ENCODE results near the gene OR52B6. TPM values are rescaled to one million over a fixed set of nuclear protein-coding genes. Genes with fewer than 3 reads are reported as not detected.

OR52B6 gene
- total RNA-seq, 1 donor from 2014 or later: not detected

DNA sequence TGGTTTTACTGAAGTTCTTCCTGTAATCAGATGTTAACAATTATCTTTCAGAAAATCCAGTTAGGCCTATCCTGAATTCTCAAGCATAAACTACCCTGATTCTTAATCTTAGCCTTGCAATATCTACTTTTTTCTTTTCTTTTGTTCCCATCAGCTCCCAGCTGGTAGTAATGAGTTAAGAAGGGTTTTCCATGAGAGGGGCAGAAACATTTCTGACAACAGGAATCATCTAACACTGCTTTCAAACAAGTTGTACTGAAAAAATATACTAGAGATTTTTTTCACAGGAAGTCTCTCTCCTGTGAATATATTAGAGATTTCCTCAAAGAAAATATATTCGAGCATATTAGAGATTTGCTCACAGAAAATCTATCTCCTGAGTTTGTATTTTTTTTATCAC is 12.5 kb downstream of the OR52B6 start:
- intact Hi-C loops (cut with micrococcal nuclease): no loop called here

DNA sequence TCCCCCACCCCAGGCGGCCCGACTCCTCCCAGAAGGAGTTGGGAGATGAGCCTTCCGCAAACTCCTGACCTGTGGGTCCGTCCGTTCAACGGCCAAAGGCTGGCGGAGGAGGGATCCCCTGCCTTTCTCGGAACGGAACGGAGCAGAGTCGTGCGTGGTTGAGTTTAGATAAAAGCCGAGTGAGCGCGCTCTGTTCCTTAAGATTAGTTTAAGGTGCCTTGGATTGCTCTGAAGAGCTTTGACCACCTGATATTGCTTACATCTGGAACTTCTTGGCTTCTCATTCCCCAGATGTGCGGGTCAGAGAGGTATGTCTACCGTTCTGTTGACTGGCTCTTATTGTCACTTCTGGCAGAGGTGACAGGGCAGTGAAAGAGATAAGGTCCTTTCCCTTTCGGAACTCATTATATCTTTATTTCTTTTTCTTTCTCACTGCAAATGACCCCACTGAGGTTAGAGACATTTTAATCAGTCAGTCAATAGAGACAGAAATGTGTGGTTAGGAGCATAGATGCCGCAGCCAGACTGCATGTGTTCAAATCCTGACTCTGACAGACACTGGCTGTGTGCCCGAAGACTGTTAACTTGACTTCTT is 16.0 kb downstream of the OR52B6 start, which contains the start of gene TRIM6:
Gene TRIM6, plus strand, starts transcription at position 31 of the 595 bp plus-strand sequence. Its CDS starts 261 bp downstream, at position 292.
- intact Hi-C loops (cut with micrococcal nuclease): no loop called here

DNA sequence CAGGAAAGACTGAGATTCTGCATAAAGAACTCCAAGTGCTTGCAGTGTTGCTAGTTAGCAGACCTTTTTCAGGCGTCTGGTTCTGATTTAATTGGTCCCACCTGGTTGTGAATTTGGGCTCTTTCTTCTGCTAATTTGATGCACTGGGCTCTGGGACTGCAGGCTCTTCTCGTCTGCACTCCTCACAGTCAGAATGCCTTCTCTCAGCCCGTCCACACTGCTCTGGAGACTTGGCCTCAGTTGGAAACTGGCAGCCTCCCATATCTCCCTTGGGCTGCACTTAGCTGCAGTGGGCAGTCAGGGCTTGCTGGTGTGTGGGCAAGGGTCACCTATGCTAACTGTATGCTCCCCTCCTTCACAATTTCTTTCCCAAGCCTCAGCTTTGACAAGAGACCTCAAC is 17.3 kb downstream of the OR52B6 start:
- intact Hi-C loops (cut with micrococcal nuclease): no loop called here

DNA sequence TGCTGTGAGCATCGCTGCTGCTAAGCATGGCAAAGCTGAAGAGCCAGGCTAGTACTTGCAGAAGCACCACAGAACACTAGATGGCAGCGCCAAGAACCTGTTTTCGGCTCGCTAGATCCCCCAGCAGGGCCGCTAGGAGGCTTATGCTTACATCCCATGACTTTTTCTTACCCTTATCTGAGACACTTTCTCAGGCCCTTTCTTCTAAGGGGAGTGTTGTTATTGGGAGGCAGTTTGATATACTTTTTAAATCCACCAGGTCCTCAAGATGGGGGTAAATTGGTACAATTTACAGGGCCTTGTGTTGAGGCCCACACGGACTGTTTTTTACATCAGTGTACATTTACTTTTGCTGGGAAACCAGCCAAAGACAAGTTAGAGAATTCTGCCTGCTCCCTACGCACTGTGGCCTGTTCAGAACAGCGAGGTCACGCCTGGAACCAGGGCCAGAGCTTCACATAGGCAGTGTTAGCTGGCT is 19.7 kb downstream of the OR52B6 start:
- intact Hi-C loops (cut with micrococcal nuclease): loop anchor here (1.0 to 5.0 kb wide), 3 partner anchors 112 to 292 kb away; partner anchors contain the start of genes OR52E5 and OR52N2

GRCh38 chr11:5602791-5603190 is 22.1 kb downstream of the OR52B6 start:
- intact Hi-C loops (cut with micrococcal nuclease): loop anchor here (5.0 kb wide), 1 partner anchor 290 kb away; the partner anchor contains the start of gene OR52E5

DNA sequence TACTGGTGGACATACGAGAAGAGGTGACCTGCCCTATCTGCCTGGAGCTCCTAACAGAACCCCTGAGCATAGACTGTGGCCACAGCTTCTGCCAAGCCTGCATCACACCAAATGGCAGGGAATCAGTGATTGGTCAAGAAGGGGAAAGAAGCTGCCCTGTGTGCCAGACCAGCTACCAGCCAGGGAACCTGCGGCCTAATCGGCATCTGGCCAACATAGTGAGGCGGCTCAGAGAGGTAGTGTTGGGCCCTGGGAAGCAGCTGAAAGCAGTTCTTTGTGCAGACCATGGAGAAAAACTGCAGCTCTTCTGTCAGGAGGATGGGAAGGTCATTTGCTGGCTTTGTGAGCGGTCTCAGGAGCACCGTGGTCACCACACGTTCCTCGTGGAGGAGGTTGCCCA is 22.6 kb downstream of the OR52B6 start:
- intact Hi-C loops (cut with micrococcal nuclease): loop anchor here (5.0 kb wide), 1 partner anchor 289 kb away; the partner anchor contains the start of gene OR52E5

- intact Hi-C loops (cut with micrococcal nuclease): loop anchor here (5.0 kb wide), 1 partner anchor 287 kb away; the partner anchor contains the start of gene OR52E5
These were observed 24.2 kb downstream of the OR52B6 start for GRCh38 chr11:5604896-5605295.

DNA sequence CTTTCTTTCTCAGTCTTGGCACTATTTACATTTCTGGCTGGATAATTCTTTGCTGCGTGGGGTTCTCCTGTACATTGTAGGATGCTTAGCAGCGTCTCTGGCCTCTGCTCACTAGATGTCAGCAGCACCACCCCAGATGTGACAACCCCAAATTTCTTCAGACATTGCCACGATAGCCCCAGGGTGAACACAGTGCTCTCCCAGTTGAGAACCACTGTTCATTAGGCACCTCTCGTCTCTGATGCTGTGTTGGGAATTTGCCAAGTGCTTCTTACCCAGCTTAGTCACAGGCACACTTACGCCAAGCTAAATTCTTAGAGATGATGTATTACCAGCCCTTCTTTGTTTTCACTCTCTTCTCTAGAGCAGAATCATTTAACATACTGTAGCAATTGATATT is 25.2 kb downstream of the OR52B6 start:
- intact Hi-C loops (cut with micrococcal nuclease): no loop called here

DNA sequence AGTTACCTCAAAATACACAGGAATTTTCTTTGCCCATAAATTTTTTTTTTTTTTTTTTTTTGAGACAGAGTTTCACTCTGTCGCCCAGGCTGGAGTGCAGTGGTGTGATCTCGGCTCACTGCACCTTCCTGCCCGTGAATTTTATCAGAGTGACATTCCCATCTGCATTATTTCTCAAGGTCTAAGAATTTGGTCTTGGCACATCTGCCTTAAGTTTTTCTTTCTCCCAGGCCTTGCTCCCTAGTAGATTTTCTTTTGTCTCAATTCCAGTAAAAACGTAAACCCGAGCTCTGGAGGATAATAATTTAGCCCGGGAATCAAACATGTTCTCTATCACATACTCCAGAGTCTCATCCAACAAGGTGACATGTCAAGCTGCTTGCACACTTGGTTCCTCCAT is 28.1 kb downstream of the OR52B6 start:
- intact Hi-C loops (cut with micrococcal nuclease): no loop called here

DNA sequence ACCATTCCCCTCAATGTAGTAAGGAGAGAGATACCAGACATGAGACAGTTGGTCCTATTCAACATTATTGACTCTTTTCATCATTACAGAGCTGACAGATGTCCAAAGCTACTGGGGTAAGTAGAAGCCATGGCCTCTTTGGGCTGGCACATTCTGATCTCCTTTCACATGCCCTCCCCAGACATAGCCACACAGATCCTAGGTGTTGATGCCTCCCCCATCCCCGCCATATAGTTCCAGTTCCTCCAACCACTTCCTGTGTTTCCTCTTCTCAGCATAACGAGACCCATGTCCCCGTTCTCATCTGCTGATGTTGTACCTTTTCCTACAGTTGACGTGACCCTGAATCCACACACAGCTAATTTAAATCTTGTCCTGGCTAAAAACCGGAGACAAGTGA is 29.8 kb downstream of the OR52B6 start:
- intact Hi-C loops (cut with micrococcal nuclease): no loop called here

DNA sequence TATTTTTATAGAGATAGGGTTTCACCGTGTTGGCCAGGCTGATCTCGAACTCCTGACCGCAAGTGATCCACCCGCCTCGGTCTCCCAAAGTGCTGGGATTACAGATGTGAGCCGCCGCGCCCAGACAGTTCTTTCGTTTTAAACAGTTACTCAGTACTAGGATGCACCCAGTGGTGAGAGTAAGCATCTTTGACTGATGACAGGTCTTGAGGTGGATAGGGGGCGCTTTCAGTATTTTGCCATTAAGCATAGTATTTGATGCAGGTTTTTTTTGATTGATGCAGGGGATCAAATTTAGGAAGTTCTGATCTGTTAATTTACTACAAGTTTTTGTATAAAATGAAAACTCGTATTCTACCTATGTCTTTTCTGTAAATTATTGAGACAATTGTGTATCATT is 30.9 kb downstream of the OR52B6 start:
- intact Hi-C loops (cut with micrococcal nuclease): no loop called here

- intact Hi-C loops (cut with micrococcal nuclease): no loop called here
These were observed 38.1 kb downstream of the OR52B6 start for GRCh38 chr11:5618807-5619206.

- intact Hi-C loops (cut with micrococcal nuclease): loop anchor here (10.0 kb wide), 1 partner anchor 614 kb away; the partner anchor contains the start of genes CNGA4 and FHIP1B
These were observed 40.2 kb downstream of the OR52B6 start for GRCh38 chr11:5620651-5621521.

- intact Hi-C loops (cut with micrococcal nuclease): loop anchor here (10.0 kb wide), 1 partner anchor 613 kb away; the partner anchor contains the start of genes CNGA4 and FHIP1B
These were observed 40.9 kb downstream of the OR52B6 start for GRCh38 chr11:5621580-5621979.

DNA sequence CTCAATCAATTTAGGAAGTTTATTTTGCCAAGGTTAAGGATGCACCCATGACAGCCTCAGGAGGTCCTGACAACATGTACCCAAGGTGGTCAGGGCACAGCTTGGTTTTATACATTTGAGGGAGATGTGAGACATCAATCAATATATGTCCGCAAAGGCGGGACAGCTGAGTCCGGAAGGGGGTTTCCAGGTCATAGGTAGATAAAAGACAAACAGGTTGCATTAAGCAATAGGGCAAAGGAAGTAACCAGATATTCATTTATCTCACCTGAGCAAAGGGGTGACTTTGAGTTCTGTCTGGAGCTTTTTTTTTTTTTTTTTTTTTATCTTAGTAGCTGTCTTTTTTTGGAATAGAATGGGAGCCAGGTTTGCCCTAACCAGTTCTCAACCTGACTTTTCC is 42.1 kb downstream of the OR52B6 start:
- intact Hi-C loops (cut with micrococcal nuclease): loop anchor here (10.0 kb wide), 1 partner anchor 612 kb away; the partner anchor contains the start of genes CNGA4 and FHIP1B

DNA sequence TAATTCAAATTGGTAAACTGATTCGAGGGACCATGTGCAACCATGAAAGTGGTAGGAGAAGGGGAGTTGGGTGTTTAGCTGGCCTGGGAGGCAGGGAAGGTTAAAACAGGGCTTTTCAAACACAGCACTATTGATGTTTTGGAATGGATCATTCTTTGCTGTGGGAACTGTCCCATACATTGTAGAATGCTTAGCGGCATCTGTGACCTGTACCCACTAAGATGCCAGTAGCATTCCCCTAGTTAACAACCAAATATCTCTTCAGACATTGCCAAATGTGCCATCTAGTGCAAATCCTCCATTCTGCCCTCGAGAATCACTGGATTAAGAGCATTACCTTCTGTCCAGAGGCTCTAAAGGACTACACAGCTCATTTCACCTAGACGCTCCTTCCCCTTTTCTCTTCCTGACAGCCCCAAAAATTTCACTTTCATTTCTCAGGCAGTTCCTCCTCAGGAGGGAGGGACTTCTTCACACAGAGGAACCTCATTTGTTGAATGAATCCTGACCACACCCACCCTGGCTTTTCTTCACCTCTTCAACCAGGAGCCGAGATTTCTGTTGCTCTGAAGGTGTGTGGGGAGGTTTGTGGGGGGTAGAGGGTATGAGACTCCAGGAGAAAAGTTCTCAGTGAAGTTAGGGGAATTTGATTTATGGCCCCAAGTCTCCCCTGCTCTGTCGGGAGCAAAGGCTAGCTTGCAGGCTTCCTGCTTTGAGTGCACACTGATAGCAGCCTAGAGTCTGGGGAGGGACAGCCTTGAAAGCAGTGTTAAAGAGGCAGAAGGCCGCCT is 44.0 kb downstream of the OR52B6 start, which contains the start of gene TRIM34:
Gene TRIM34, plus strand, starts transcription at position 513 of the 791 bp plus-strand sequence. CDS start 7,331 bp downstream, outside the sequence.
- intact Hi-C loops (cut with micrococcal nuclease): loop anchor here (1.0 to 10.0 kb wide), 2 partner anchors 60 to 610 kb away; partner anchors contain the start of genes CNGA4 and FHIP1B

DNA sequence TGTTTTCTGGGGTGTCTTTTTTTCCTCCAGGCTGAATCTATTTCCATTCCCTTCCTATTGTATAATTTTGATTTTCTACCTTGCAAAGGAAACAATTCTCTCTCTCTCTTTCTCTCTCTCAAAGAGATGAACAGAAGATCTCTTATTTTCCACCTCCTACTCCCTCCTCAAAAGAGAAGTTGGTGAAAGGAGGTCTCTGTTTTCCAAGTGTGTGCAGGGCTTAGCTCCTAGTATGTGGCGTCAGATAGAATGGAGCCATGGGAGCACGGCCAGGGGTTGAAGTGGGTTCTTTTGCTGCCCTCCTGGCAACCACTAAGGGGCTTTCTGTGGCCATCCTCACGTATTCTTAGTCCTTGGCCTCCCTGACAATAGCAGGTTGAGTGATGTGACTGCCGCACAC is 44.6 kb downstream of the OR52B6 start:
- intact Hi-C loops (cut with micrococcal nuclease): loop anchor here (10.0 kb wide), 1 partner anchor 610 kb away; the partner anchor contains the start of genes CNGA4 and FHIP1B

DNA sequence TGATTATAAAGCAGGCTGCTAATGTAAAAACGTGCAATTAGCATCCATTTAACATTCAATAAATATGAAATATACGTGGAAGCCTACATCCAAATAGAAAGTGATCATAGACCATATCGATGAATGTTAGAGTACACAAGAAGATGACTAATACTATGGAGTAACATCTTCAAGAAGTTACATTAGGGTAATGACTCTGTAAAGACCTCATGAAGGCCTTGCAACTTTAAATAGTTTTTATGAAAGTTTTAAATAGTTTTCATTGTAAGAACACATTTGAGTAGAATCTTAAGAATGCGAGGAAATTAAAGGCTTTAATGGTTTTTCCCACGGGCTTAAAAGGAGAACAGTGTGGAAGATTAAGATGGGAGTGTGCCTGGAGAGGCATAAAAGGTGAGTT is 45.5 kb downstream of the OR52B6 start:
- intact Hi-C loops (cut with micrococcal nuclease): loop anchor here (10.0 kb wide), 1 partner anchor 609 kb away; the partner anchor contains the start of genes CNGA4 and FHIP1B

DNA sequence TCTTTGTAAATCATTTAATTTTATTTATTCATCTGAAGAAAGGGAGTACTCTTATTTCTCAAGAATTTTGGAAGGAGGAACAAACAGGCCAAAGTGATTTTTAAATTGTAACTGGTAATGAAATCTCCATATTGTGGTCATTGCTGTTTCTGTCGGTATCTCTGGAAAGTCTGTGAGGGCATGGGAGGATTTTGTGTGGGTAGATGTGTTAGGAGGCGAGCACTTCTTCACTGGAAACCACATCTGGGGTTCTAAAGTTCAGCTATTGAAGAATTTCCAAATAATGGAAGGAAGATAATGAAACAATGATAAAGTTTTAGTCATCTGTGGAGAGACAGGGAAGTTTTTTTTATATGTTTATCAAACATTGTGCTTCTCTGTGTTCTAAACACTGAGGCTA is 50.7 kb downstream of the OR52B6 start:
- intact Hi-C loops (cut with micrococcal nuclease): no loop called here

Measured in T-helper 2 cell treated with Interferon-gamma antibody and Interleukin-4, amounts not matched to agents 100 ng/mL and 5 ng/mL, for 36 hours (primary cell).